ENCODE results near the gene GPC6.

The GPC6 gene

GRCh38 chr13:93338030-93338429, 111.4 kb downstream of the GPC6 start:
- no peak overlapping the region for H2AFZ ChIP-seq (ENCODE audit: low read length)
- no peaks in the 10 kb centered on the region for H3K79me2 ChIP-seq (ENCODE audit: insufficient read depth, low read length)

DNA sequence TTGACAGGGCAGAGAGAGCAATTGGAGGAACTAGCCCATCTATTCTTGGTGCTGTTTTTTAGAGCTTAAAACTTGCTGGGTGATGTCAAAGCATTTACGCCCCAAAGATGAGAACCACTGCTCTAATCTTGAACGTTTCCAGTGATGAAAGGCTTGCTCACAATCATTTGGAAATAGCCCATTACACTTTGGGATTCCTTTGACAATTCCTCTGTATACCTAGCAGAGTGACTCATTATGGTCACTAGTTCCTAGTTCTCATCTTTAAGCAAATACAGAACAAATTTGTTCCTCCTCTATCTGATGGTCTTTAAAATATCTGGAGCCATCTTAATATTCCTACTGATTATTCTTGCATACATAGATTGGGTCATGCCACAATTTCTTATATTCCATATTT, 112.3 kb downstream of the GPC6 start:
- Histone ChIP-seq H3K9me3 (ENCODE audit: insufficient read depth, low read depth, low read length) (no peaks in the 10 kb centered on the region), H3K79me2 (ENCODE audit: insufficient read depth, low read length) (no peaks in the 10 kb centered on the region), H3K4me1 (ENCODE audit: insufficient read depth, low read length, poor library complexity, severe bottlenecking) (no peaks in the 10 kb centered on the region), H3K9ac (ENCODE audit: low read depth, low read length, poor library complexity, severe bottlenecking) (no peak overlapping the region), H3K4me3 (ENCODE audit: low read length, poor library complexity, severe bottlenecking) (no peak overlapping the region), H3K27me3 (ENCODE audit: insufficient read depth, low read length, poor library complexity, severe bottlenecking) (no peaks in the 10 kb centered on the region), H3K36me3 (ENCODE audit: insufficient read depth, low read length) (no peaks in the 10 kb centered on the region), H3K9me2 (replicated peaks; ENCODE audit: low read depth, low read length) (no peaks in the 10 kb centered on the region), H3F3A (ENCODE audit: low read depth) (no peaks in the 10 kb centered on the region), H3K4me2 (ENCODE audit: low read depth, low read length, poor library complexity, severe bottlenecking) (no peak overlapping the region), H2AFZ (ENCODE audit: low read length) (no peak overlapping the region), H4K20me1 (ENCODE audit: insufficient read depth, low read length, poor library complexity, severe bottlenecking) (no peaks in the 10 kb centered on the region)
- no peak for TF ChIP-seq CTCF (conservative IDR thresholded peaks at IDR 0.05; ENCODE audit: low read length)
- TF ChIP-seq EZH2phosphoT487 (IDR thresholded peaks at IDR 0.05; ENCODE audit: borderline replicate concordance): no peak

More at GRCh38 chr13:93338030-93338429, 111.4 kb downstream of the GPC6 start:
- Histone ChIP-seq H3F3A (ENCODE audit: low read depth) (no peaks in the 10 kb centered on the region), H3K9ac (ENCODE audit: low read depth, low read length, poor library complexity, severe bottlenecking) (no peak overlapping the region), H3K9me2 (replicated peaks; ENCODE audit: low read depth, low read length) (no peaks in the 10 kb centered on the region), H3K36me3 (ENCODE audit: insufficient read depth, low read length) (no peaks in the 10 kb centered on the region), H3K9me3 (ENCODE audit: insufficient read depth, low read depth, low read length) (no peaks in the 10 kb centered on the region), H3K4me2 (ENCODE audit: low read depth, low read length, poor library complexity, severe bottlenecking) (no peak overlapping the region), H3K27me3 (ENCODE audit: insufficient read depth, low read length, poor library complexity, severe bottlenecking) (no peaks in the 10 kb centered on the region), H4K20me1 (ENCODE audit: insufficient read depth, low read length, poor library complexity, severe bottlenecking) (no peaks in the 10 kb centered on the region), H3K4me1 (ENCODE audit: insufficient read depth, low read length, poor library complexity, severe bottlenecking) (no peaks in the 10 kb centered on the region), H3K4me3 (ENCODE audit: low read length, poor library complexity, severe bottlenecking) (no peak overlapping the region)
- TF ChIP-seq EZH2phosphoT487 (IDR thresholded peaks at IDR 0.05; ENCODE audit: borderline replicate concordance): no peak
- TF ChIP-seq CTCF (conservative IDR thresholded peaks at IDR 0.05; ENCODE audit: low read length): no peak

DNA sequence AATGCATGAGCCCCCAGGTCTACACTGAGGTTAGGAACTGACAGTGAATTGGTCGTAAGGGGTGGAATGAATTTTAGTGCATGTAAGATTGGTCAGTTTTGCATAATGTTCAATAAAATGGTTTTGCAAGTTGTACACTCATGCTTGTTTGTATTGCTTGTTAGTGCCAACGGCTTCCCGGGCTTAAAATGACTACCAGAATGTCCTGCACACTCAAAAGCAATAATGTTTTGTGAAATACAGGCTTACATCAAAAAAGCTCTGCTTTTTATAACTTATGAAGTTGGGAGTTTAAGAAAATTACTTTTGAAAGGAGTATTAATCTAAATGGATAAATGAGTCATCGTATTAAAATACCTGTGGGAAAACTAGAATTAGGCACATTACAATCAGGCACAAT, 112.9 kb downstream of the GPC6 start:
- no peak overlapping the region for H3K4me3 ChIP-seq (ENCODE audit: low read length, poor library complexity, severe bottlenecking)
- H3K36me3 ChIP-seq (ENCODE audit: insufficient read depth, low read length): no peaks in the 10 kb centered on the region
- TF ChIP-seq EZH2phosphoT487 (IDR thresholded peaks at IDR 0.05; ENCODE audit: borderline replicate concordance): no peak
- TF ChIP-seq CTCF (conservative IDR thresholded peaks at IDR 0.05; ENCODE audit: low read length): no peak
- H3K79me2 ChIP-seq (ENCODE audit: insufficient read depth, low read length): no peaks in the 10 kb centered on the region
- H2AFZ ChIP-seq (ENCODE audit: low read length): no peak overlapping the region
- no peaks in the 10 kb centered on the region for H4K20me1 ChIP-seq (ENCODE audit: insufficient read depth, low read length, poor library complexity, severe bottlenecking)
- H3K9me3 ChIP-seq (ENCODE audit: insufficient read depth, low read depth, low read length): no peaks in the 10 kb centered on the region
- no peak overlapping the region for H3K4me2 ChIP-seq (ENCODE audit: low read depth, low read length, poor library complexity, severe bottlenecking)
- H3F3A ChIP-seq (ENCODE audit: low read depth): no peaks in the 10 kb centered on the region
- no peaks in the 10 kb centered on the region for H3K4me1 ChIP-seq (ENCODE audit: insufficient read depth, low read length, poor library complexity, severe bottlenecking)
- no peak overlapping the region for H3K9ac ChIP-seq (ENCODE audit: low read depth, low read length, poor library complexity, severe bottlenecking)
- H3K27me3 ChIP-seq (ENCODE audit: insufficient read depth, low read length, poor library complexity, severe bottlenecking): no peaks in the 10 kb centered on the region
- H3K9me2 ChIP-seq (replicated peaks; ENCODE audit: low read depth, low read length): no peaks in the 10 kb centered on the region
